H1 (cell line): ENCODE data around the gene LRRC3B. TPM values are rescaled to one million over a fixed set of nuclear protein-coding genes. Genes with fewer than 3 reads are reported as not detected.

Experiments
- CTCF ChIA-PET: fragments of 300-600 bp; sonication (Branson Sonifier 250); formaldehyde crosslinking; loops from one replicate; lab custom pipeline; 2021; ENCODE audit not compliant: partially characterized antibody; lab: Charles Lee
- POLR2A ChIA-PET: fragments of 300-600 bp; sonication (Branson Sonifier 250); formaldehyde crosslinking; loops from one replicate; lab custom pipeline; 2021; ENCODE audit warnings: inconsistent platforms; ENCODE audit not compliant: partially characterized antibody; lab: Charles Lee
- DNase-seq, 2 experiments: peaks; one replicate each; pipeline versions ENCODE4 v3.0.0 to v3.0.0-alpha.2; 2010 to 2022; ENCODE audit warnings: low spot score in 2 of 2, low read depth in 1 of 2, mixed read lengths in 1 of 2
- FAIRE-seq: peaks from 2 replicates; lab custom pipeline; 2011; peaks lifted over from hg19 to GRCh38; lab: Jason Lieb, UNC
- H2AFZ ChIP-seq: 2 replicates; pipeline ENCODE4 v1.8.1; 2012; ENCODE audit warnings: low read length, inconsistent platforms
- H2AK5ac ChIP-seq: 2 replicates; pipeline ENCODE4 v1.6.1; 2013; ENCODE audit warnings: low read depth, low read length
- H2BK120ac ChIP-seq: replicated peaks from 2 replicates; pipeline ENCODE3; 2013; ENCODE audit warnings: low read depth, low read length, inconsistent platforms
- H2BK12ac ChIP-seq: 2 replicates; pipeline ENCODE4 v1.6.1; 2013; ENCODE audit warnings: low read depth, low read length
- H2BK15ac ChIP-seq: 2 replicates; pipeline ENCODE4 v1.6.1; 2013; ENCODE audit warnings: low read length
- H2BK20ac ChIP-seq: 2 replicates; pipeline ENCODE4 v1.6.1; 2013; ENCODE audit warnings: low read length
- H2BK5ac ChIP-seq: 2 replicates; pipeline ENCODE4 v1.6.1; 2013; ENCODE audit warnings: low read depth, low read length
- H3K14ac ChIP-seq: 2 replicates; pipeline ENCODE4 v1.6.1; 2013; ENCODE audit warnings: inconsistent platforms; ENCODE audit not compliant: insufficient read length
- H3K18ac ChIP-seq: 2 replicates; pipeline ENCODE4 v1.6.1; 2013; ENCODE audit warnings: low read length; ENCODE audit errors: extremely low read depth
- H3K23ac ChIP-seq: 2 replicates; pipeline ENCODE4 v1.6.1; 2013; ENCODE audit warnings: inconsistent platforms; ENCODE audit not compliant: insufficient read length
- H3K23me2 ChIP-seq: 2 replicates; pipeline ENCODE4 v1.6.1; 2013; ENCODE audit warnings: low read depth, low read length
- H3K27ac ChIP-seq: 2 replicates; pipeline ENCODE4 v1.6.1; 2011; ENCODE audit warnings: low read depth, low read length, inconsistent platforms
- H3K27me3 ChIP-seq, 4 experiments: replicated peaks in 1 of 4; 1 replicate in 1 of 4; 2 replicates in 3 of 4; pipeline versions ENCODE4 v1.6.1 to v1.8.1; 2011 to 2013; ENCODE audit warnings: low read length in 3 of 4, mild to moderate bottlenecking in 3 of 4, inconsistent platforms in 2 of 4, mixed read lengths in 2 of 4, moderate library complexity in 1 of 4; ENCODE audit not compliant: control insufficient read depth in 3 of 4, insufficient read depth in 3 of 4; ENCODE audit errors: extremely low read depth in 1 of 4
- H3K36me3 ChIP-seq, 4 experiments: 2 replicates each; pipeline versions ENCODE4 v1.6.1 to v1.8.1; 2011 to 2013; ENCODE audit warnings: mild to moderate bottlenecking in 4 of 4, low read length in 3 of 4, moderate library complexity in 2 of 4, control low read depth in 1 of 4, inconsistent platforms in 1 of 4; ENCODE audit not compliant: insufficient read depth in 4 of 4, control insufficient read depth in 2 of 4
- H3K4ac ChIP-seq: replicated peaks from 2 replicates; pipeline ENCODE3; 2013; ENCODE audit warnings: low read length, low read depth, mixed read lengths, inconsistent platforms; ENCODE audit not compliant: insufficient read length
- H3K4me1 ChIP-seq, 4 experiments: replicated peaks in 1 of 4; 1 replicate in 1 of 4; 2 replicates in 3 of 4; pipeline versions ENCODE4 v1.6.1 to v1.8.1; 2011 to 2013; ENCODE audit warnings: low read length in 3 of 4, inconsistent platforms in 2 of 4, mixed read lengths in 1 of 4; ENCODE audit not compliant: insufficient read depth in 4 of 4, control insufficient read depth in 3 of 4
- H3K4me2 ChIP-seq, 2 experiments: 2 replicates each; pipeline versions ENCODE4 v1.6.1 to v1.8.1; 2011 to 2013; ENCODE audit warnings: low read depth in 2 of 2, low read length in 2 of 2, control low read depth in 1 of 2, inconsistent platforms in 1 of 2, mild to moderate bottlenecking in 1 of 2; ENCODE audit not compliant: insufficient read depth in 1 of 2
- H3K4me3 ChIP-seq, 4 experiments: fragments of 200-600, 300-600 bp in 1 of 4; sonication (generic), shearing (Covaris generic), sonication (Bioruptor Twin) in 1 of 4; 2 replicates each; pipeline versions ENCODE4 v1.5.1 to v1.8.1; 2011 to 2016; ENCODE audit warnings: low read length in 4 of 4, low read depth in 3 of 4, control low read depth in 2 of 4, inconsistent platforms in 2 of 4, mild to moderate bottlenecking in 2 of 4, mixed read lengths in 1 of 4, moderate library complexity in 1 of 4; ENCODE audit not compliant: insufficient read depth in 2 of 4; ENCODE audit errors: extremely low read depth in 1 of 4
- H3K56ac ChIP-seq: replicated peaks from 2 replicates; pipeline ENCODE3; 2013; ENCODE audit warnings: low read depth, mild to moderate bottlenecking, mixed read lengths, low read length, inconsistent platforms; ENCODE audit not compliant: insufficient read length
- H3K79me1 ChIP-seq: 2 replicates; pipeline ENCODE4 v1.6.1; 2013; ENCODE audit warnings: low read depth, low read length, control low read depth
- H3K79me2 ChIP-seq, 2 experiments: 2 replicates each; pipeline versions ENCODE4 v1.6.1 to v1.8.1; 2012 to 2013; ENCODE audit warnings: low read length in 2 of 2, mild to moderate bottlenecking in 2 of 2, inconsistent platforms in 1 of 2; ENCODE audit not compliant: insufficient read depth in 2 of 2, control insufficient read depth in 1 of 2
- H3K9ac ChIP-seq, 4 experiments: replicated peaks in 1 of 4; 1 replicate in 1 of 4; 2 replicates in 3 of 4; pipeline versions ENCODE4 v1.6.1 to v1.8.1; 2011 to 2013; ENCODE audit warnings: low read depth in 3 of 4, low read length in 3 of 4, control low read depth in 2 of 4, mild to moderate bottlenecking in 2 of 4, moderate library complexity in 2 of 4, inconsistent platforms in 1 of 4; ENCODE audit errors: extremely low read depth in 1 of 4
- H3K9me3 ChIP-seq, 2 experiments: 2 replicates each; pipeline versions ENCODE4 v1.6.1 to v1.8.1; 2012 to 2013; ENCODE audit warnings: mild to moderate bottlenecking in 2 of 2, moderate library complexity in 2 of 2, control low read depth in 1 of 2, inconsistent platforms in 1 of 2, low read depth in 1 of 2, low read length in 1 of 2, mixed read lengths in 1 of 2; ENCODE audit not compliant: insufficient read depth in 2 of 2
- H4K20me1 ChIP-seq, 2 experiments: replicated peaks in 1 of 2; 2 replicates each; pipeline versions ENCODE3 to v1.8.1; 2011 to 2013; ENCODE audit warnings: inconsistent platforms in 2 of 2, low read length in 2 of 2, mild to moderate bottlenecking in 1 of 2; ENCODE audit not compliant: insufficient read depth in 2 of 2, control insufficient read depth in 1 of 2
- H4K5ac ChIP-seq: 2 replicates; pipeline ENCODE4 v1.6.1; 2013; ENCODE audit warnings: low read length, low read depth, mixed read lengths, inconsistent platforms; ENCODE audit not compliant: insufficient read length
- H4K8ac ChIP-seq: 2 replicates; pipeline ENCODE4 v1.8.0; 2013; ENCODE audit warnings: mild to moderate bottlenecking, moderate library complexity, low read length, inconsistent platforms; ENCODE audit not compliant: insufficient read depth; ENCODE audit errors: extremely low read depth
- H4K91ac ChIP-seq: replicated peaks from 2 replicates; pipeline ENCODE3; 2013; ENCODE audit warnings: low read length, mixed read lengths, inconsistent platforms; ENCODE audit not compliant: insufficient read length
- CBX5 ChIP-seq: fragments of 300-800, 300-1000 bp; sonication (generic); IDR thresholded peaks from 2 replicates; pipeline ENCODE4 v1.7.1; 2016; ENCODE audit warnings: antibody characterized with exemption, low read length, low read depth
- EGR1 ChIP-seq: IDR thresholded peaks from 2 replicates; pipeline ENCODE4 v1.6.1; 2011; ENCODE audit warnings: low read depth, low read length, borderline replicate concordance
- JUND ChIP-seq: IDR thresholded peaks from 2 replicates; pipeline ENCODE4 v1.6.1; 2011; ENCODE audit warnings: mild to moderate bottlenecking, improper control_type of control experiment, low read length
- POLR2AphosphoS5 ChIP-seq: IDR thresholded peaks from 2 replicates; pipeline ENCODE4 v1.6.1; 2011; ENCODE audit warnings: low read depth, low read length
- SP2 ChIP-seq: IDR thresholded peaks from 2 replicates; pipeline ENCODE4 v1.6.1; 2012; ENCODE audit warnings: mild to moderate bottlenecking, low read length, inconsistent platforms
- SRF ChIP-seq: IDR thresholded peaks from 2 replicates; pipeline ENCODE4 v1.6.1; 2011; ENCODE audit warnings: mild to moderate bottlenecking, low read depth, low read length, moderate library complexity
- TAF1 ChIP-seq: IDR thresholded peaks from 2 replicates; pipeline ENCODE4 v1.6.1; 2011; ENCODE audit warnings: mild to moderate bottlenecking, low read depth, low read length
- TAF7 ChIP-seq: optimal IDR thresholded peaks from 2 replicates; pipeline ENCODE3; 2011; ENCODE audit warnings: low read depth, mild to moderate bottlenecking, inconsistent platforms, low read length, moderate library complexity, borderline replicate concordance
- TEAD4 ChIP-seq: IDR thresholded peaks from 2 replicates; pipeline ENCODE4 v1.6.1; 2012; ENCODE audit warnings: low read depth, low read length, inconsistent platforms, mixed read lengths
- USF2 ChIP-seq: IDR thresholded peaks from 2 replicates; pipeline ENCODE4 v1.6.1; 2011; ENCODE audit warnings: low read length, improper control_type of control experiment
- WGBS, 2 experiments: shearing (Covaris generic) in 1 of 2; methylation state at CpG; one replicate each; pipeline versions ENCODE4 v1.1.6 to v1.1.7; 2013 to 2015; ENCODE audit warnings: low lambda C conversion rate in 2 of 2, mixed read lengths in 2 of 2, inconsistent platforms in 1 of 2, low coverage in 1 of 2, missing lambda C conversion rate in 1 of 2; ENCODE audit not compliant: insufficient replicate concordance in 2 of 2, insufficient coverage in 1 of 2, insufficient read length in 1 of 2; ENCODE audit errors: extremely low coverage in 1 of 2, missing lambda C conversion rate in 1 of 2; 5-methylcytosine and 5-hydroxymethylcytosine counted together
- polyA plus RNA-seq, 7 experiments: library from polyadenylated mRNA; depleted of rRNA in 3 of 7; stranded (reverse) in 5 of 7; unstranded in 2 of 7; fragments of >200 nt in 5 of 7; fragments of 200-250 nt in 2 of 7; gene quantifications; 1 replicate in 5 of 7; 2 replicates in 1 of 7; 4 replicates in 1 of 7; pipeline versions ENCODE4 v1.2.1 to v1.2.3, GENCODE V29; 2011 to 2013; ENCODE audit warnings: missing spikeins in 2 of 7, mixed read lengths in 2 of 7
- total RNA-seq: library from RNA; stranded (reverse); fragmentation: NEBNext Ultra II Directional; extraction: Animal tissue kit (Norgen Biotek cat#: 25700); gene quantifications from 2 replicates; pipeline ENCODE4 v1.2.1, GENCODE V29; 2021

LRRC3B gene
- total and polyA plus RNA-seq, 2 of the 8 experiments (the other 6 are each of a cell fraction or from before 2014, with no cell fraction given), result 1.6 to 3.1 TPM

DNA sequence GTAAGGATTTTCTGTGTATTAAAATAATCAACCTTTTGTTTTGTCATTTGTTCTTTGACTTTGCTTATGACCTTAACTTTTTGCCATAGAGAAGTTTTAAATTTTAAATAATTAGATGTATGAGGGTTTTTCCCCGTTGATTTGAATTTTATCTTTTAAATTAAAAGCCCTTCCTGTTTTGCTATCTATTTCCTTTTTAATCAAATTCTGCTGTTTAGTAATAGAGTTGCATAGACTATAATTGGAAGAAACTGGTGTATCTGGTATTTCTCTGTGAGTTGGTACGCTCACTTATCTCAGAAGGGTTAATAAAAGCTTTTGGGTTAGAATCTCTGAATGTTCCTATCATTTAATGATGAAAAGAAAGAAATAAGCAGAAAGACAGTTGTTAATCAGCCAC, 82.2 kb downstream of the LRRC3B start:
- Histone ChIP-seq H3K27ac (no peak overlapping the region), H2BK120ac (no peak overlapping the region)
- TF ChIP-seq EGR1 (no peak), TEAD4 (no peak), JUND (no peak), SRF (no peak), SP2 (no peak), USF2 (no peak), TAF1 (no peak), TAF7 (no peak), CBX5 (no peak), POLR2AphosphoS5 (no peak)

More for the DNA sequence above, 82.2 kb downstream of the LRRC3B start:
- ChIA-PET CTCF (interaction anchor here (1.1 kb wide), 1 partner anchor 8 kb away, joined by 3 read pairs; no protein-coding TSS in a partner anchor), POLR2A (no interaction called here)
- Histone ChIP-seq H2BK5ac (no peak overlapping the region), H3K9ac (no peak overlapping the region), H3K4ac (no peak overlapping the region), H3K4me3 (no peak overlapping the region), H2BK12ac (no peak overlapping the region), H4K20me1 (no peaks in the 10 kb centered on the region), H3K18ac (no peak overlapping the region), H2BK15ac (no peak overlapping the region), H3K79me2 (no peaks in the 10 kb centered on the region), H3K27me3 (no peaks in the 10 kb centered on the region), H2BK20ac (no peak overlapping the region), H3K23ac (no peak overlapping the region), H4K5ac (no peak overlapping the region), H3K4me1 (no peaks in the 10 kb centered on the region), H3K14ac (no peak overlapping the region), H3K79me1 (no peaks in the 10 kb centered on the region), H2AFZ (no peak overlapping the region), H4K8ac (no peak overlapping the region), H3K4me2 (no peak overlapping the region), H3K9me3 (no peaks in the 10 kb centered on the region), H2AK5ac (no peak overlapping the region), H3K23me2 (no peaks in the 10 kb centered on the region), H3K56ac (no peak overlapping the region), H4K91ac (no peak overlapping the region), H3K36me3 (no peaks in the 10 kb centered on the region)
- no peak for FAIRE-seq
- 89% methylated on average over 2 of the region's 2 CpGs; no CpG with 5 or more reads in 1 of the 2 experiments for WGBS, 2 experiments
- no peak for DNase-seq
